Subcutaneous abdominal adipose tissue (tissue), 5 donors: Measurements from ENCODE around the gene TMEM259.

Experiments used
- H3K27ac ChIP-seq: one replicate; pipeline ENCODE4 v1.7.0; 2013; ENCODE audit warnings: low read depth, mild to moderate bottlenecking, inconsistent platforms, low read length, moderate library complexity
- H3K27me3 ChIP-seq, 5 donors: one replicate each; pipeline ENCODE4 v1.7.0; 2013; ENCODE audit warnings: low read length in 5 of 5, inconsistent platforms in 1 of 5; ENCODE audit not compliant: control insufficient read depth in 5 of 5, insufficient read depth in 4 of 5
- H3K36me3 ChIP-seq, 5 donors: one replicate each; pipeline ENCODE4 v1.7.0; 2013; ENCODE audit warnings: low read length in 5 of 5; ENCODE audit not compliant: control insufficient read depth in 5 of 5, insufficient read depth in 5 of 5
- H3K4me1 ChIP-seq, 5 donors: one replicate each; pipeline ENCODE4 v1.7.0; 2013; ENCODE audit warnings: low read length in 5 of 5, mild to moderate bottlenecking in 3 of 5, moderate library complexity in 1 of 5; ENCODE audit not compliant: control insufficient read depth in 5 of 5, insufficient read depth in 5 of 5
- H3K4me3 ChIP-seq, 5 donors: one replicate each; pipeline ENCODE4 v1.7.0; 2013; ENCODE audit warnings: low read length in 5 of 5, low read depth in 1 of 5
- H3K9ac ChIP-seq, 5 donors: one replicate each; pipeline ENCODE4 v1.7.0; 2013; ENCODE audit warnings: low read length in 5 of 5, mild to moderate bottlenecking in 4 of 5, moderate library complexity in 3 of 5
- H3K9me3 ChIP-seq, 5 donors: one replicate each; pipeline ENCODE4 v1.7.0; 2013; ENCODE audit warnings: low read length in 5 of 5; ENCODE audit not compliant: control insufficient read depth in 5 of 5
- donor health status: healthy.
- donor health status: healthy.
- donor health status: healthy.
- donor health status: healthy.
- donor health status: healthy.

TMEM259 gene

GRCh38 chr19:976476-976875 lies 44.4 kb downstream of the TMEM259 start:
- Histone ChIP-seq H3K27ac (no peak overlapping the region), H3K36me3 (peaks cover 0 to 13% (median 4%) of the 10 kb centered on the region in 5 donors), H3K9me3 (no peaks in the 10 kb centered on the region), H3K27me3 (peaks cover 0 to 3% (median 0%) of the 10 kb centered on the region in 5 donors), H3K4me1 (peaks cover 0 to 9% (median 8%) of the 10 kb centered on the region in 5 donors), H3K9ac (no peak overlapping the region), H3K4me3 (no peak overlapping the region)

GRCh38 chr19:974564-975257 lies 46.2 kb downstream of the TMEM259 start:
- peaks cover 0 to 8% (median 6%) of the 10 kb centered on the region in 5 donors for H3K9me3 ChIP-seq
- H3K27ac ChIP-seq = no peak overlapping the region
- peaks cover 0 to 30% (median 17%) of the 10 kb centered on the region in 5 donors for H3K36me3 ChIP-seq
- H3K4me3 ChIP-seq = no peak overlapping the region
- H3K9ac ChIP-seq = no peak overlapping the region
- H3K4me1 ChIP-seq = no peaks in the 10 kb centered on the region
- H3K27me3 ChIP-seq = peaks cover 0 to 3% (median 0%) of the 10 kb centered on the region in 5 donors

GRCh38 chr19:973726-974563 lies 47.0 kb downstream of the TMEM259 start:
- H3K27ac ChIP-seq = no peak overlapping the region
- H3K9ac ChIP-seq = no peak overlapping the region
- H3K27me3 ChIP-seq = no peaks in the 10 kb centered on the region
- H3K4me1 ChIP-seq = no peaks in the 10 kb centered on the region
- peaks cover 0 to 34% (median 20%) of the 10 kb centered on the region in 5 donors for H3K36me3 ChIP-seq
- H3K4me3 ChIP-seq = no peak overlapping the region
- peaks cover 0 to 8% (median 6%) of the 10 kb centered on the region in 5 donors for H3K9me3 ChIP-seq

GRCh38 chr19:972281-972680 lies 48.6 kb downstream of the TMEM259 start:
- peaks cover 0 to 8% (median 6%) of the 10 kb centered on the region in 5 donors for H3K9me3 ChIP-seq
- H3K27ac ChIP-seq = no peak overlapping the region
- no peaks in the 10 kb centered on the region for H3K27me3 ChIP-seq
- no peak overlapping the region for H3K9ac ChIP-seq
- H3K4me3 ChIP-seq = no peak overlapping the region
- H3K4me1 ChIP-seq = no peaks in the 10 kb centered on the region
- H3K36me3 ChIP-seq = peaks cover 0 to 45% (median 31%) of the 10 kb centered on the region in 5 donors

GRCh38 chr19:971795-972194 lies 49.1 kb downstream of the TMEM259 start:
- Histone ChIP-seq H3K9me3 (peaks cover 0 to 8% (median 6%) of the 10 kb centered on the region in 5 donors), H3K27me3 (no peaks in the 10 kb centered on the region), H3K9ac (no peak overlapping the region), H3K4me3 (no peak overlapping the region), H3K27ac (no peak overlapping the region), H3K4me1 (no peaks in the 10 kb centered on the region), H3K36me3 (peaks cover 0 to 50% (median 36%) of the 10 kb centered on the region in 5 donors)

- H3K4me1 ChIP-seq = no peaks in the 10 kb centered on the region
- no peak overlapping the region for H3K27ac ChIP-seq
- peaks cover 0 to 59% (median 41%) of the 10 kb centered on the region in 5 donors for H3K36me3 ChIP-seq
- H3K9ac ChIP-seq = no peak overlapping the region
- H3K4me3 ChIP-seq = peak overlapping the region in 2 of 5 donors; percentile 5 to 28
- no peaks in the 10 kb centered on the region for H3K27me3 ChIP-seq
- peaks cover 0 to 11% (median 7%) of the 10 kb centered on the region in 5 donors for H3K9me3 ChIP-seq
Observed at GRCh38 chr19:970695-971094, 50.2 kb downstream of the TMEM259 start.

- H3K9me3 ChIP-seq = peaks cover 0 to 11% (median 7%) of the 10 kb centered on the region in 5 donors
- H3K4me1 ChIP-seq = no peaks in the 10 kb centered on the region
- no peak overlapping the region for H3K27ac ChIP-seq
- no peak overlapping the region for H3K9ac ChIP-seq
- peaks cover 0 to 76% (median 56%) of the 10 kb centered on the region in 5 donors for H3K36me3 ChIP-seq
- no peaks in the 10 kb centered on the region for H3K27me3 ChIP-seq
- H3K4me3 ChIP-seq = no peak overlapping the region
Observed at GRCh38 chr19:966485-967088, 54.3 kb downstream of the TMEM259 start.

GRCh38 chr19:964761-965694 lies 55.9 kb downstream of the TMEM259 start:
- Histone ChIP-seq H3K4me3 (no peak overlapping the region), H3K27ac (no peak overlapping the region), H3K4me1 (no peaks in the 10 kb centered on the region), H3K36me3 (peaks cover 0 to 72% (median 50%) of the 10 kb centered on the region in 5 donors), H3K9me3 (peaks cover 0 to 4% (median 0%) of the 10 kb centered on the region in 5 donors), H3K27me3 (no peaks in the 10 kb centered on the region), H3K9ac (no peak overlapping the region)

GRCh38 chr19:964116-964520 lies 56.8 kb downstream of the TMEM259 start:
- Histone ChIP-seq H3K9ac (no peak overlapping the region), H3K27ac (no peak overlapping the region), H3K4me3 (no peak overlapping the region), H3K9me3 (peaks cover 0 to 4% (median 0%) of the 10 kb centered on the region in 5 donors), H3K36me3 (peaks cover 0 to 75% (median 53%) of the 10 kb centered on the region in 5 donors), H3K27me3 (no peaks in the 10 kb centered on the region), H3K4me1 (no peaks in the 10 kb centered on the region)
